Common myeloid progenitor, CD34-positive (primary cell): ENCODE results near the gene LRP1B.
"Not testable (repeated sequence)": the region's sequence is repeated elsewhere in the genome, so short reads cannot be mapped to it uniquely, and the experiment has no call there.

Source experiments
- CTCF ChIA-PET: fragments of 350-600 bp; sonication (Branson Sonifier 250); formaldehyde crosslinking; loops from one replicate; lab custom pipeline; 2021; ENCODE audit warnings: antibody characterized with exemption; lab: Charles Lee
- POLR2A ChIA-PET: fragments of 350-600 bp; sonication (Branson Sonifier 250); formaldehyde crosslinking; loops from one replicate; lab custom pipeline; 2021; ENCODE audit warnings: antibody characterized with exemption; lab: Charles Lee
- DNase-seq, 3 donors: peaks; one replicate each; pipeline versions ENCODE4 v3.0.0 to v3.0.0-alpha.2; 2013
- H3K27ac ChIP-seq, 2 experiments: 1 replicate in 1 of 2; 2 replicates in 1 of 2; pipeline ENCODE4 v1.7.0; 2013; ENCODE audit warnings: inconsistent platforms in 2 of 2, low read length in 2 of 2, mild to moderate bottlenecking in 2 of 2, low read depth in 1 of 2, moderate library complexity in 1 of 2; ENCODE audit not compliant: severe bottlenecking in 2 of 2, insufficient read depth in 1 of 2, poor library complexity in 1 of 2
- H3K27me3 ChIP-seq, 5 experiments: replicated peaks in 2 of 5; 1 replicate in 3 of 5; 2 replicates in 2 of 5; pipeline versions ENCODE4 v1.6.1 to v1.7.0; 2013; ENCODE audit warnings: low read length in 4 of 5, mild to moderate bottlenecking in 2 of 5, moderate library complexity in 2 of 5, inconsistent platforms in 1 of 5; ENCODE audit not compliant: insufficient read depth in 5 of 5, control insufficient read depth in 4 of 5
- H3K36me3 ChIP-seq, 4 experiments: 1 replicate in 2 of 4; 2 replicates in 2 of 4; pipeline versions ENCODE4 v1.6.1 to v1.7.0; 2013; ENCODE audit warnings: low read length in 3 of 4, control low read depth in 1 of 4, mild to moderate bottlenecking in 1 of 4; ENCODE audit not compliant: control insufficient read depth in 4 of 4, insufficient read depth in 4 of 4
- H3K4me1 ChIP-seq, 4 experiments: 1 replicate in 3 of 4; 2 replicates in 1 of 4; pipeline versions ENCODE4 v1.6.1 to v1.7.1; 2013; ENCODE audit warnings: low read length in 3 of 4, mild to moderate bottlenecking in 3 of 4, control low read depth in 1 of 4, inconsistent platforms in 1 of 4, moderate library complexity in 1 of 4; ENCODE audit not compliant: control insufficient read depth in 4 of 4, insufficient read depth in 4 of 4; ENCODE audit errors: control extremely low read depth in 1 of 4
- H3K4me3 ChIP-seq, 7 experiments: 1 replicate in 4 of 7; 2 replicates in 3 of 7; pipeline versions ENCODE4 v1.5.1 to v1.7.0; 2013; ENCODE audit warnings: mild to moderate bottlenecking in 7 of 7, low read length in 6 of 7, moderate library complexity in 6 of 7, inconsistent platforms in 2 of 7, low read depth in 2 of 7, control low read depth in 1 of 7; ENCODE audit not compliant: insufficient read depth in 4 of 7, control insufficient read depth in 1 of 7; ENCODE audit errors: extremely low read depth in 1 of 7
- H3K9me3 ChIP-seq, 5 experiments: 1 replicate in 4 of 5; 2 replicates in 1 of 5; pipeline versions ENCODE4 v1.6.1 to v1.7.1; 2013; ENCODE audit warnings: low read length in 4 of 5, mild to moderate bottlenecking in 2 of 5, inconsistent platforms in 1 of 5, low read depth in 1 of 5, moderate library complexity in 1 of 5; ENCODE audit not compliant: control insufficient read depth in 4 of 5, insufficient read depth in 2 of 5; ENCODE audit errors: control extremely low read depth in 1 of 5
- WGBS: methylation state at CpG from one replicate; pipeline ENCODE4 v1.1.5; 2013; ENCODE audit not compliant: insufficient coverage; 5-methylcytosine and 5-hydroxymethylcytosine counted together

Gene LRP1B

DNA sequence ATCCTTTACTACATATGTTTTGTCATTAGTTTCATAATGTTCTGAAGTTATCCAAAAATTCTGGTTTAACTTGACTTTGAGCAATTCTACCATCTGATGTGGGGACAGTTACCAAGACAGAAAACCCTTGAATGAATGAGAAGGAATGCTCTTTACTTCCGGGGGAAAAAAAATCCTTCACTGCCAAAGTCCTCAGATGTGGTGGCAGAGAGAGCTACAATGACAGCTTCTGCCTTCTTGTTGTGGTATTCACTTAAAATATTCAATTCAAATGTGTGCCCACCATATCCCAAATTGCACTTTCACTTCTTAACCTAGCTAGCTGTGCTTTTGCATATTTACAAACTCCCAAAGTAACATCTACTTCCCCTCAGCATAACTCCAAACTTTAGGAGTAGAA, 1818.9 kb downstream of the LRP1B start:
- ChIA-PET POLR2A (interaction anchor here (0.7 kb wide), 1 partner anchor 45 kb away, joined by 4 read pairs; no protein-coding TSS in a partner anchor), CTCF (no interaction called here)
- Histone ChIP-seq H3K36me3 (no peaks in the 10 kb centered on the region), H3K4me1 (no peaks in the 10 kb centered on the region), H3K9me3 (no peaks in the 10 kb centered on the region), H3K4me3 (no peak overlapping the region), H3K27me3 (no peaks in the 10 kb centered on the region), H3K27ac (no peak overlapping the region)
- 83% methylated on average over 1 of the region's 1 CpG for WGBS
- DNase-seq = no peak

DNA sequence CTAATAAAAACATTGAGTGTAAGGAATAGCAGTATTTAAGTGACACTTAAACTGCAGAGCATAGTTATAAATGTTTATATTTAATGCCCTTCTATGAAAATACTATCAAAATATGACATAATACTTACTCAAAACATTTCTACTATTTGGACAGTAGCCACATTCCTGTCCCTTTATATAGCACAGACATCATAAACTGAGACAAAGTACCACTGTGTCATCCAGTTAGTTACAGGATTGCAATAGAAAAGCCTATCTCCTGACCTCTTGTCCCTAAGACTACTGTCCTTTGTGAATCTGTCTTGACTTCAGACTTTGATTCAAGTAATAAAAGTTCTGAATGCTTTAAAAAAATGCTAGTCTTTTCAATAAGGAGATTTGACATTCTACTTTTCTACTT, 1822.1 kb downstream of the LRP1B start:
- no peak for DNase-seq
- POLR2A ChIA-PET = no interaction called here
- Histone ChIP-seq H3K4me3 (no peak overlapping the region), H3K4me1 (no peaks in the 10 kb centered on the region), H3K9me3 (no peaks in the 10 kb centered on the region), H3K27ac (no peak overlapping the region), H3K27me3 (no peaks in the 10 kb centered on the region), H3K36me3 (no peaks in the 10 kb centered on the region)
- CTCF ChIA-PET = no interaction called here

DNA sequence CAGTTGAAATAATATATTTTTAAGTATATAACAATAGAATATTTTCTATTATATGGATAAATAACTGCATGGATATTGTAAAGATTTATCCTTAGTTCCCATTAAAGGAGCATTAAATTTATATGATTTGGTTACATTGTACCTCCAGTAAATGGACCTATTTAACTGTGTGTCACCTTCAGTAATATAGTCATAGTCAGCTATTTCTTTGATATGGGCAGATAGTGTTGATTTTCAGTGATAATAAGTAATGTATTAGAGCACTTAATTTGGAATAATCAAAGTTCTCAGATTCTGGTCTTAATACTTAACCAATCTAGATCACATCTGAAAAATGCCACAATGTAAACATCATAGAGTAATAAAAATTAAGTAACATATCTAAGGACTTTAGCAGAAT, 1823.3 kb downstream of the LRP1B start:
- no peaks in the 10 kb centered on the region for H3K27me3 ChIP-seq
- no peak for DNase-seq
- POLR2A ChIA-PET = no interaction called here
- H3K4me1 ChIP-seq = no peaks in the 10 kb centered on the region
- no peak overlapping the region for H3K4me3 ChIP-seq
- H3K27ac ChIP-seq = no peak overlapping the region
- no peaks in the 10 kb centered on the region for H3K9me3 ChIP-seq
- no peaks in the 10 kb centered on the region for H3K36me3 ChIP-seq
- CTCF ChIA-PET = no interaction called here

DNA sequence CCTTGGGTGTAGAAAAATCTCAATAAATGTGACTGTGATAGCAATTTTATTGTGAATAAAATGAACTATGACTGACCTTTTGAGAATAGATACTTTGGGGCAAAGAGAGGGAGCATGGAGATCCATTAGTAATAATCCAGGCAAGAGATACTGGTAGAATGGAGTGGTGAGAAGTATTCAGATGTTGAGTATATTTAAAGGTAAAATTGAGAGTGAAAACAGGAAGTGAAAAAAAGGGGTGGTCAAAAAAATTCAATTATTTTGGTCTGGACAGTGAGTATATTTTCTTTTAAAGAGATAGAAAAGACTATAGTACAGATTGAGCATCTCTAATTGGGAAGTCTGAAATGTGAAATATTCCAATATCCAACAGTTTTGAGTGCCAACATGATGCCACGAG, 1835.0 kb downstream of the LRP1B start:
- Histone ChIP-seq H3K36me3 (no peaks in the 10 kb centered on the region), H3K27ac (no peak overlapping the region), H3K4me1 (no peaks in the 10 kb centered on the region), H3K9me3 (no peaks in the 10 kb centered on the region), H3K4me3 (no peak overlapping the region), H3K27me3 (no peaks in the 10 kb centered on the region)
- ChIA-PET POLR2A (no interaction called here), CTCF (no interaction called here)
- no peak for DNase-seq
- WGBS = no CpG with 5 or more reads among the region's 1 CpG

DNA sequence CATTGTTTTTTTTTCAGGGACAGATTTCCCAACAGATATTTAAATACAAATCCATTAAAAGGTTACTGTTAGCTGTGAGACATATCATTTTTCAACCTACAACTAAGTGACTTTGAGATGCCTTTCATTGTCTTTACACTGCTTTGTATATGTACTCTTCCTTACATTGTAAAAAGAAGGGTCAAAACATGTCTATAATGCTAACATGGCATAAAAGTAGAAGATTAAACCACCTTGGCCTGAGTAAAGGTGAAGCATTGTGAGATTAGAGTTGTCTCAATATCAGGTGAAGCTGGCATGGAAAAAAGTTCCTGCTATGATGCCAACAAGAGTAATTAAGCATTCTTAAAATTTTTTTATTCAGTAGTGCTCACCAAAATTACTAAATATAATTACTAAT, 1842.1 kb downstream of the LRP1B start:
- POLR2A ChIA-PET = no interaction called here
- DNase-seq = no peak
- no peaks in the 10 kb centered on the region for H3K27me3 ChIP-seq

DNA sequence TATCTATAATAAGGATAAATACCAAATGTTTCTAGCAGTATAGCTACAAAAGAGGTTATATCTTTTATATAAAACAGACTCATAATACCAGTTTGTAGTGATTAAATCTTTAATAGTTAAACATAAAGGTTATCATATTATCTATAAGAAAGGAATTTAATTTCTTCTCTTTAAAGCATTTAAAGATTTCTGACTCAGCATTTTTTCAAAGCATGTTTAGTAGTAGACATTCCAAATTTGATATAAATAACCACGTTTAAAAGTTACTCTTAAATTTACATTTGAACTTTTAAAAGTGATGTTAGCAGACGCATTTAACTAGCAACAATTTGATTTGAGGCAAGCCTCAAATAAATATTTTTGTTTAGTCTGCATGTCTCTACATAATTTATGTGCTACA, 1842.6 kb downstream of the LRP1B start:
- CTCF ChIA-PET = no interaction called here
- H3K4me3 ChIP-seq = no peak overlapping the region
- no peak overlapping the region for H3K27ac ChIP-seq
- DNase-seq = no peak
- POLR2A ChIA-PET = no interaction called here
- no peaks in the 10 kb centered on the region for H3K4me1 ChIP-seq
- WGBS = no CpG with 5 or more reads among the region's 2 CpGs
- H3K27me3 ChIP-seq = no peaks in the 10 kb centered on the region
- no peaks in the 10 kb centered on the region for H3K9me3 ChIP-seq
- H3K36me3 ChIP-seq = no peaks in the 10 kb centered on the region

More for the DNA sequence above, 1842.1 kb downstream of the LRP1B start:
- Histone ChIP-seq H3K36me3 (no peaks in the 10 kb centered on the region), H3K9me3 (no peaks in the 10 kb centered on the region), H3K4me3 (no peak overlapping the region), H3K27ac (no peak overlapping the region), H3K4me1 (no peaks in the 10 kb centered on the region)
- CTCF ChIA-PET = no interaction called here

DNA sequence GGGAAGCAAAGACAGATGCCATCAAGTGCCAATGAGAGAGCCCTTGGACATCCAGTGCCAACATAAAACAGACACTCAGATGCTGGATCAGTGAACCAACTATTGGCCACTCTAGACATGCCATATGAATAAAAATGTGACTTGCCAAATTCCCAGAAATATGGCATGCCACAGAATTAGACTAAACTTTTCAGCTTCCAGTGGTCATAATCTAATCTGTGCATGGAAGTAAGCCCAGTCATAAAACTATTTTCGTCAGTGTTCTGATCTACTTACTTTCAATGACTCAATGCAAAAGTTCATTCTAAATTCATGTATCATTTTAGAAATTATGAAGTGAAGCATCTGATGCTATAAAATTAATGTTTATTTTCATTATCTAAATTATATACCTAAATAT, 1844.4 kb downstream of the LRP1B start:
- Histone ChIP-seq H3K27me3 (no peaks in the 10 kb centered on the region), H3K9me3 (no peaks in the 10 kb centered on the region), H3K4me3 (no peak overlapping the region), H3K36me3 (no peaks in the 10 kb centered on the region), H3K4me1 (no peaks in the 10 kb centered on the region), H3K27ac (no peak overlapping the region)
- POLR2A ChIA-PET = no interaction called here
- DNase-seq = no peak
- CTCF ChIA-PET = no interaction called here
- no CpG with 5 or more reads among the region's 1 CpG for WGBS

DNA sequence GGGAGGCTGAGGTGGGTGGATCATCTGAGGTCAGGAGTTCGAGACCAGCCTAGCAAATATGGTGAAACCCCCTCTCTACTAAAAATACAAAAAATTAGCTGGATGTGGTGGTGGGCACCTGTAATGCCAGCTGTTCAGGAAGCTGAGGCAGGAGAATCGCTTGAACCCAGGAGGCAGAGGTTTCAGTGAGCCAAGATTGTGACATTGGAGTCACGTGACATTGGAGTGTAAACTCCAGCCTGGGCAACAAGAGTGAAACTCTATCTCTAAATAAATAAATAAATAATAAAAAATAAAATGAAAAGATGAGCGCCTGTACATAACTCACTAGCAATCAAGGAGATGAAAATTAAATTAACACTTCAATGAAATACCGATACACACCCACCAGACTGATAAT, 1853.5 kb downstream of the LRP1B start:
- H3K27me3 ChIP-seq, POLR2A ChIA-PET, H3K27ac ChIP-seq, H3K36me3 ChIP-seq, H3K4me1 ChIP-seq, H3K9me3 ChIP-seq, DNase-seq, CTCF ChIA-PET, H3K4me3 ChIP-seq: not testable (repeated sequence)
- 0% methylated on average over 1 of the region's 5 CpGs for WGBS
